D721Med (cell line): ENCODE data around the gene DCLRE1A.

Experiments used
- DNase-seq: peaks from one replicate; pipeline ENCODE4 v3.0.0; 2011; ENCODE audit warnings: low spot score; ENCODE audit not compliant: insufficient read length
- FAIRE-seq: peaks from 2 replicates; lab custom pipeline; 2011; peaks lifted over from hg19 to GRCh38; lab: Jason Lieb, UNC
- CTCF ChIP-seq: IDR thresholded peaks from 2 replicates; pipeline ENCODE4 v1.5.1; 2012; ENCODE audit warnings: mild to moderate bottlenecking, control low read depth; ENCODE audit not compliant: insufficient read depth; ENCODE audit errors: missing control alignments

DCLRE1A gene

GRCh38 chr10:113875212-113875611 lies 21.3 kb upstream of the DCLRE1A start:
- DNase-seq (no peak), FAIRE-seq (no peak)
- TF ChIP-seq CTCF = no peak

- DNase-seq (no peak), FAIRE-seq (no peak)
- TF ChIP-seq CTCF = no peak
These were observed 18.5 kb upstream of the DCLRE1A start for GRCh38 chr10:113872139-113873030.

- DNase-seq (no peak), FAIRE-seq (no peak)
- TF ChIP-seq CTCF = no peak
These were observed 15.9 kb upstream of the DCLRE1A start for GRCh38 chr10:113869789-113870188.

- no peak for TF ChIP-seq CTCF
- DNase-seq (no peak), FAIRE-seq (no peak)
These were observed 14.0 kb upstream of the DCLRE1A start for GRCh38 chr10:113867904-113868303.

GRCh38 chr10:113866551-113867394 lies 12.9 kb upstream of the DCLRE1A start:
- no peak for TF ChIP-seq CTCF
- FAIRE-seq (no peak), DNase-seq (no peak)

- FAIRE-seq = no peak
- TF ChIP-seq CTCF = no peak
- DNase-seq = no peak
These were observed 12.0 kb upstream of the DCLRE1A start for GRCh38 chr10:113865901-113866300.
